IMR-90 (cell line): ENCODE measurements around the gene GLCE. TPM values are rescaled to one million over a fixed set of nuclear protein-coding genes. Genes with fewer than 3 reads are reported as not detected.

Experiments used
- ATAC-seq: fragments of 200-7000 bp; cut with Tn5 transposase; 2 replicates; pipeline ENCODE4 v1.9.1; 2020; ENCODE audit warnings: low read depth, mild to moderate bottlenecking, moderate library complexity
- BruUV-seq: library from RNA; stranded (reverse); fragments of 400-500 nt; replicated peaks from 2 replicates; lab custom pipeline; 2021; lab: Mats Ljungman, UMichigan
- CTCF ChIA-PET: fragments of 300-600 bp; formaldehyde crosslinking; extraction: SDS; loops from one replicate; lab custom pipeline; 2021; ENCODE audit warnings: antibody characterized with exemption; lab: Yijun Ruan, JAX
- POLR2A ChIA-PET: fragments of 300-600 bp; sonication (Branson Sonifier 250); formaldehyde crosslinking; loops from one replicate; lab custom pipeline; 2022; ENCODE audit warnings: antibody characterized with exemption; ENCODE audit not compliant: unreplicated experiment; lab: Charles Lee
- DNase-seq: peaks from one replicate; pipeline ENCODE4 v3.0.0; 2013
- H2AFZ ChIP-seq: replicated peaks from 2 replicates; pipeline ENCODE3; 2013; ENCODE audit warnings: low read length, mild to moderate bottlenecking; ENCODE audit not compliant: poor library complexity
- H2AK5ac ChIP-seq: 2 replicates; pipeline ENCODE4 v1.6.1; 2013; ENCODE audit warnings: low read depth, low read length, inconsistent platforms
- H2AK9ac ChIP-seq: replicated peaks from 2 replicates; pipeline ENCODE3; 2013; ENCODE audit warnings: mild to moderate bottlenecking, low read depth, low read length, moderate library complexity; ENCODE audit not compliant: poor library complexity
- H2BK120ac ChIP-seq: 2 replicates; pipeline ENCODE4 v1.6.1; 2013; ENCODE audit warnings: low read depth, low read length, inconsistent platforms
- H2BK15ac ChIP-seq: 3 replicates; pipeline ENCODE4 v1.6.1; 2013; ENCODE audit warnings: low read depth, low read length, inconsistent platforms
- H2BK20ac ChIP-seq: 2 replicates; pipeline ENCODE4 v1.6.1; 2013; ENCODE audit warnings: low read depth, mild to moderate bottlenecking, inconsistent platforms, low read length, moderate library complexity
- H2BK5ac ChIP-seq: 2 replicates; pipeline ENCODE4 v1.6.1; 2013; ENCODE audit warnings: mild to moderate bottlenecking, low read depth, low read length, inconsistent platforms; ENCODE audit not compliant: poor library complexity, severe bottlenecking
- H3K14ac ChIP-seq: replicated peaks from 2 replicates; pipeline ENCODE4 v1.6.1; 2013; ENCODE audit warnings: low read depth, low read length, inconsistent platforms
- H3K18ac ChIP-seq: 2 replicates; pipeline ENCODE4 v1.6.1; 2013; ENCODE audit warnings: low read depth, low read length, control low read depth
- H3K23ac ChIP-seq: 2 replicates; pipeline ENCODE4 v1.6.1; 2013; ENCODE audit warnings: low read depth, low read length, inconsistent platforms
- H3K27ac ChIP-seq: 2 replicates; pipeline ENCODE4 v1.5.1; 2013; ENCODE audit warnings: mild to moderate bottlenecking, control low read depth, low read length; ENCODE audit not compliant: insufficient read depth
- H3K27me3 ChIP-seq: 2 replicates; pipeline ENCODE4 v1.6.1; 2013; ENCODE audit warnings: low read length; ENCODE audit not compliant: control insufficient read depth, insufficient read depth
- H3K36me3 ChIP-seq: 2 replicates; pipeline ENCODE4 v1.6.1; 2013; ENCODE audit warnings: low read length, mixed read lengths; ENCODE audit not compliant: control insufficient read depth, insufficient read depth
- H3K4ac ChIP-seq: 2 replicates; pipeline ENCODE4 v1.6.1; 2013; ENCODE audit warnings: low read depth, low read length, inconsistent platforms
- H3K4me1 ChIP-seq: 2 replicates; pipeline ENCODE4 v1.6.1; 2013; ENCODE audit warnings: low read length, mixed read lengths; ENCODE audit not compliant: control insufficient read depth, insufficient read depth
- H3K4me2 ChIP-seq: 2 replicates; pipeline ENCODE4 v1.6.1; 2013; ENCODE audit warnings: low read depth, mild to moderate bottlenecking, control low read depth, low read length, moderate library complexity
- H3K4me3 ChIP-seq: 2 replicates; pipeline ENCODE4 v1.5.1; 2013; ENCODE audit warnings: low read depth, mild to moderate bottlenecking, control low read depth, low read length, moderate library complexity; ENCODE audit not compliant: insufficient read depth
- H3K56ac ChIP-seq: 2 replicates; pipeline ENCODE4 v1.6.1; 2013; ENCODE audit warnings: low read length, inconsistent platforms; ENCODE audit not compliant: insufficient read depth; ENCODE audit errors: extremely low read depth
- H3K79me1 ChIP-seq, 2 experiments: 2 replicates each; pipeline ENCODE4 v1.6.1; 2013; ENCODE audit warnings: low read length in 2 of 2, inconsistent platforms in 1 of 2, low read depth in 1 of 2
- H3K9ac ChIP-seq: 2 replicates; pipeline ENCODE4 v1.6.1; 2013; ENCODE audit warnings: low read depth, low read length, control low read depth
- H3K9me1 ChIP-seq: 2 replicates; pipeline ENCODE4 v1.6.1; 2013; ENCODE audit warnings: low read length, inconsistent platforms; ENCODE audit not compliant: insufficient read depth
- H3K9me3 ChIP-seq: 2 replicates; pipeline ENCODE4 v1.6.1; 2013; ENCODE audit warnings: low read length; ENCODE audit not compliant: control insufficient read depth, insufficient read depth
- H4K20me1 ChIP-seq: 2 replicates; pipeline ENCODE4 v1.6.1; 2013; ENCODE audit warnings: low read length, inconsistent platforms; ENCODE audit not compliant: insufficient read depth
- H4K5ac ChIP-seq: 2 replicates; pipeline ENCODE4 v1.6.1; 2013; ENCODE audit warnings: mild to moderate bottlenecking, low read depth, low read length, control low read depth
- H4K8ac ChIP-seq, 2 experiments: 2 replicates each; pipeline ENCODE4 v1.6.1; 2013; ENCODE audit warnings: low read depth in 2 of 2, low read length in 2 of 2, control low read depth in 1 of 2, inconsistent platforms in 1 of 2
- H4K91ac ChIP-seq: 2 replicates; pipeline ENCODE4 v1.6.1; 2013; ENCODE audit warnings: low read depth, low read length, inconsistent platforms; ENCODE audit not compliant: insufficient read depth
- MAZ ChIP-seq: IDR thresholded peaks from 2 replicates; pipeline ENCODE4 v1.6.1; 2012; ENCODE audit warnings: low read depth, mild to moderate bottlenecking, low read length, improper control_type of control experiment, moderate library complexity, borderline replicate concordance
- RCOR1 ChIP-seq: IDR thresholded peaks from 2 replicates; pipeline ENCODE4 v1.6.1; 2012; ENCODE audit warnings: mild to moderate bottlenecking, low read length, improper control_type of control experiment; ENCODE audit not compliant: insufficient replicate concordance
- WGBS, 2 experiments: methylation state at CpG; one replicate each; pipeline versions ENCODE4 v1.1.5 to v1.1.7; 2013; ENCODE audit warnings: missing lambda C conversion rate in 2 of 2; ENCODE audit not compliant: insufficient read length in 1 of 2; ENCODE audit errors: extremely low coverage in 2 of 2; 5-methylcytosine and 5-hydroxymethylcytosine counted together
- dilution Hi-C: fragments of 300-500 bp; cut with HindIII; formaldehyde crosslinking; loops from one replicate; pipeline ENCODE4 v1.14.3; 2018; ENCODE audit warnings: low sequenced_read_pairs; ENCODE audit not compliant: unreplicated experiment
- in situ Hi-C: fragments of 300-500 bp; cut with MboI; formaldehyde crosslinking; loops from 3 replicates; pipeline ENCODE4 v1.14.3; 2019; ENCODE audit warnings: low sequenced_read_pairs, inconsistent platforms, mixed read lengths
- intact Hi-C: fragments of 100-400 bp; cut with micrococcal nuclease; formaldehyde crosslinking; loops from 2 replicates; pipeline ENCODE4 v1.10.0; 2022
- polyA plus RNA-seq, 3 experiments: library from polyadenylated mRNA; depleted of rRNA; stranded (reverse); fragments of >200 nt; gene quantifications; 2 replicates each; pipeline ENCODE4 v1.2.3, GENCODE V29; 2012; ENCODE audit warnings: low replicate concordance in 1 of 3
- total RNA-seq: library from RNA; depleted of rRNA; stranded (reverse); fragments of >200 nt; gene quantifications from 2 replicates; pipeline ENCODE4 v1.2.3, GENCODE V29; 2012

The GLCE gene
- total and polyA plus RNA-seq, 2 of the 4 experiments (the other 2 are of a cell fraction) = 15.3 to 29.6 TPM

DNA sequence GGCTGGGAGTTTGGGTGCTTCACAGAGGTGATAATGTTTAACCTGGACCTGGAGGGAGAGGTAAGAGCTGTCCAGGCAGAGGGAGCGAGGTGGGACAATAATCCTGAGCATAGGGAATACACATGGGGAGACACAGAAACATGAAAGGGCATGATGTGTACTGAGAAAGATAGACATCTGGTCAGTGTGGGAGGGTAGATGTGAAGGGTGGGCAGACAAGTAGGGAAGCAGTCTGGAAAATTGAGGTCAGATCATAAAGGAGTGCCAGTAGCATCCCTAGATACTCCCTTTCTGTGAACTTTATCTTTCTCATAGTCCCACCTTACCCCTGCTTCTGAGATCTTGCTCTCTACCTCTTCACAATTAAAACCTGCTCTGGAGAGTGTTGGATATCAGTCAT, 12.0 kb upstream of the GLCE start:
- Histone ChIP-seq H4K91ac (no peak overlapping the region), H3K9me3 (no peaks in the 10 kb centered on the region), H2BK20ac (no peak overlapping the region), H3K4me2 (no peak overlapping the region), H3K4ac (no peak overlapping the region), H2AFZ (no peak overlapping the region), H2AK9ac (no peak overlapping the region), H3K4me1 (peaks cover 8% of the 10 kb centered on the region), H3K18ac (no peak overlapping the region), H3K56ac (no peak overlapping the region), H4K5ac (no peak overlapping the region), H3K4me3 (no peak overlapping the region), H2AK5ac (no peak overlapping the region), H3K9ac (no peak overlapping the region), H4K8ac (no peak overlapping the region), H2BK15ac (no peak overlapping the region), H3K36me3 (no peaks in the 10 kb centered on the region), H4K20me1 (no peaks in the 10 kb centered on the region), H3K23ac (no peak overlapping the region), H3K14ac (no peak overlapping the region), H2BK5ac (no peak overlapping the region), H3K79me1 (no peaks in the 10 kb centered on the region), H3K9me1 (peaks cover 6% of the 10 kb centered on the region; the same call in 1 of the 2 replicates), H3K27me3 (peaks cover 28% of the 10 kb centered on the region), H2BK120ac (no peak overlapping the region), H3K27ac (no peak overlapping the region)
- no TSS peak for BruUV-seq
- TF ChIP-seq RCOR1 (no peak), MAZ (no peak)
- DNase-seq (no peak), ATAC-seq (no peak)
- intact Hi-C loops = no loop called here
- CTCF ChIA-PET = no interaction called here
- POLR2A ChIA-PET = no interaction called here
- dilution Hi-C loops = no loop called here
- in situ Hi-C loops = no loop called here
- WGBS, 2 experiments = 100% methylated on average over 1 of the region's 1 CpG; no CpG with 5 or more reads in 1 of the 2 experiments
